ENCODE results near the gene INAFM2. TPM values are rescaled to one million over a fixed set of nuclear protein-coding genes. Genes with fewer than 3 reads are reported as not detected.

The INAFM2 gene
- total RNA-seq (2014; rRNA removed; shearing (Covaris generic)): 23.0 and 25.6 TPM in 2 replicates

DNA sequence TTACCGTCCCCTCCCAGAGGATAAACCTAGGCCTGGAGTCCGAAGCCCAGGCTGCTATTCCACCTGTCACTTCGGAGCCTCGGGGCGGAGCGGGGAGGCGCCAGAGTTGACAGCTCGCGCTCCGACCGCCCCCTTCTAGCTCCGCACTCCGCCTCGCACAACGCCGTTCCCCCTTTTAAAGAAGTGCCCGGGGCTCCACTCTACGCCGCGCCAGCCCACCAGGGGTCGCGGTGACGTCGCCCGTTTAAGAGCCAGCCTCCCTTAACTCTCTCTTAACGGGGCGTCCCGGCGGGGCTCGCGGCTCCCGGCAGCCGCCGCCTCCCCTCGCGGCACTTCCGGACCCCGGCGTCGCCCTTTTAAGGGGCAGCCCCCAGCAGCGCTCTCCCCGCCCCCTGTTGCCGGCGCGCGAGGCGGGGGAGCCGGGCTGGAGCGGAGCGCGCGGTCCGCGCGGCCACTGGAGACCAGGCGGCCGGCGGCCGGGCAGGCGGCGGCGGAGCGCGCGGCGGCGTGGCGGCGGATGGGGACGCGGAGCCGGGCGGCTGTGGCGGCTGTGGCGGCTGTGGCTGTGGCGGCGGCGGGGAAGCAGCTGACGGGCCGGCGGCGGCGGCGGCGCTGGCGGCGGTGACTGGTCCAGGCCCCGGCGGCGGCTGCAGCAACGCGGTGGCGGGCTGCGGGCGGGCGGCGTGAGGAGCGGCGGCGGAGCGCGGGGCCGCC lies at the start of gene INAFM2:
INAFM2 (plus strand) TSS at position 454 of the 714 bp plus-strand sequence. CDS start 364 bp downstream, outside the sequence.
- peak; percentile 91 for DNase-seq (ENCODE audit: low read depth)

DNA sequence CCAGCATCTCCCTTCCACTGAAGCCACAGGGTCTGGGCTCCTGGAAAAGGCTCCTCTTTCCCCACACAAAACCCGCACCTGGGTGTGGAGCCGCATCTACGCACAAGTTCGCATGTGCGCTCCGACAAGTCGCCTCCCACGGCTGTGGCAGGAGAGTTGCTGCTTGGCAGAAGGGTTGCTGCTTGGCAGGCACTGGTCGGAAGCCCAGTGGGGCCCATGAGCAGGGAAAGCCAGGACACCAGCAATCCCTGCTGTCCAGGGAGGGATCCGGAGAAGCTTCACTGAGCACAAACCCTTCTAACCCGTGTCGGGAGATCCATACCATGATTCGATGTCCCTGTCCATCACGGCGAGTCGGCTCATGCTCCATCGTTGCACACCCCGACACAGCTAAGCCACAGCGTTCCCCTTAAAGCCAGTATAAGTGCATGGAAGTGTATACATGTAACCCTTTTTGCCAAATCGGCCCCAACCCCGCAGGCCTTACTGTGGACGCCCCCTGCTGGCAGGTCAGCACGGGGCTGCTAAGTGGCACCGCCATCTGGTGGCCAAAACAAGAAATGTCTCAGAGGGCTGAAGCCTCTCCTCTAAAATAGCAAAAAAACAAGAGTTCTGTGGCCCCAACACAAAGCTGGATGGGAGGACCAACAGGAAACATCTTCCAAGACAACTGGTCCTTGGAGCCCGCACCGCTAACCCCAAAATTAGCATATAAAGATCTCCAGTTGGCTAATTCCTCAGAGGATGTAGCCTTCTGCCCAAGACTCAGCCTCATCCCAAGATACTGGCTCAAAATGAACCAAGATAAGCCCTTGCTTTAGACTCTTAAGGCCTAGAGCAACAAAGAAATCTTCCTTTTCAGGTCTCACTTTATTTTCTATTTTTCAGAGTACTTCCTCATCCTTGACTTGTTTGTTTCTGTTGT lies 48.9 kb upstream of the INAFM2 start:
- DNase-seq (ENCODE audit: low read depth): peak; percentile 79

DNA sequence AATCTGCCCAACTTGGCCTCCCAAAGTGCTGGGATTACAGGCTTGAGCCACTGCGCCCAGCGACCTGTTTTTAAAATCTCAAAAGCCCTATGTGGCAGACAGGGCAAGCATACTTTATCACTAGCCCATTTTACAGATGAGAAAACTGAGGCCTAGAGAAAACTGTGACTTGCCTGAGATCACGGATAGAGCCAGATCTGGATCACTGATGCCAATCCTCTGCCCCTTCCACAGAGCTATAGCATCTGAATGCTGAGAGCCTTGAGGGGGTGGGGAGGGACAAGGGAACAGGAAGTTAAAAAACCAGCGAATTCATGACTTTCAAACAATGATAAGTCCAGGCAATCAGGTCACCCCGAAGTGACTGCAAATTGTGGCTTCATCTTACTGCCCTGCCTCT lies 48.0 kb upstream of the INAFM2 start:
- no peak for DNase-seq (ENCODE audit: low read depth)

DNA sequence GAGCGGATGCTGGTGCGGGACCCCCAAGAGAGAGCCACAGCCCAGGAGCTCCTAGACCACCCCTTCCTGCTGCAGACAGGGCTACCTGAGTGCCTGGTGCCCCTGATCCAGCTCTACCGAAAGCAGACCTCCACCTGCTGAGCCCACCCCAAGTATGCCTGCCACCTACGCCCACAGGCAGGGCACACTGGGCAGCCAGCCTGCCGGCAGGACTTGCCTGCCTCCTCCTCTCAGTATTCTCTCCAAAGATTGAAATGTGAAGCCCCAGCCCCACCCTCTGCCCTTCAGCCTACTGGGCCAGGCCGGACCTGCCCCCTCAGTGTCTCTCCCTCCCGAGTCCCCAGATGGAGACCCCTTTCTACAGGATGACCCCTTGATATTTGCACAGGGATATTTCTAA lies 47.5 kb upstream of the INAFM2 start:
- DNase-seq (ENCODE audit: low read depth): no peak

DNA sequence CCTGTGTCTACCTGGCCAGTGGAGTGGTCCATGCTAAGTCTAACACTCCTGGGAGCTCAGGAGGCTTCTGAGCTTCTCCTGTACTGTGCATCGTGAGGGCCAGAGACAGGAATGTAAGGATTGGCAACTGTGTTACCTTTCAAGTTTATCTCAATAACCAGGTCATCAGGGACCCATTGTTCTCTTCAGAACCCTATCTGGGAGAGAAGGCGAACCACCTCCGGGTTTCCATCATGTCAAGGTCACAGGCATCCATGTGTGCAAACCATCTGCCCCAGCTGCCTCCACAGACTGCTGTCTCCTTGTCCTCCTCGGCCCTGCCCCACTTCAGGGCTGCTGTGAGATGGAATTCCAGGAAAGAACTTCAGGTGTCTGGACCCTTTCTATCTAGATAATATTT lies 46.6 kb upstream of the INAFM2 start:
- no peak for DNase-seq (ENCODE audit: low read depth)

DNA sequence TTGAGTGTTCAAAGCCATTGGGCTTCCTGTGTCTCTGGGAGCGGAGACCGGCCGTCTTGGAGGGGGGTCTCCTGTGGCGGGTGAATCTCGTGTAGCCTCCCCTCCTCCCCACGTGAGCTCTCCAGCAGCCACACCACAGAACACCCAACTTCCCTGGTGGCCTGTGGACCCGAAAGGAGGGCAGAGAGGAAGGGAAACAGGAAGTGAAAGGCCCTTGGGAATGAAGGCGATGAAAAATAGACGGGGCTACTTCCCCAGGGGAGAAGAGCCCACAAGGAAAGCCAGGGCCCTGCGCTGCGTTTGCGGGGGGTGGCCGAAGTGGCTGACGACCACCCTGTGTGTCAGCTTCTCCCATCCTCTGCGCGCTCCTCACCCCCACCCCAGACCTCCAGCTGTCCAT lies 46.0 kb upstream of the INAFM2 start:
- DNase-seq (ENCODE audit: low read depth): no peak

DNA sequence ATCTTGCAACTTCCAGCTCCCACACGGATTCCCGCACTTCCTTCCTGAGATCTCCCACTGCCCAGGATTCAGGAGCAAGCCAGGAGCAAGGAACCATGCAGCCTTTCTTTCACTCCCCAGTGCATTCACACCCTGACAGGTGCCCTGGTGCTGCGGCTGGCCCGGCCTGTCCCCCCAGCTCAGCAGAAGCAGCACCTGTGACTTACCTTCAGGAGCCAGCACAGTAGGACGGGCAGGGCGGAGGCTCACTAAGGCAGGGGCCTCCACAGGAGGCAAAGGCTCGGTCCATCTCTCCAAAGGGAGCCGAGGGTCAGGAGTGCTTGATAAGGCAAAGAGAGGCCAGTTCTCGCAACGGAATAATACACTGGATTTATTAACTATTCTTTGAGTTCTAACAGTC lies 45.5 kb upstream of the INAFM2 start:
- no peak for DNase-seq (ENCODE audit: low read depth)

DNA sequence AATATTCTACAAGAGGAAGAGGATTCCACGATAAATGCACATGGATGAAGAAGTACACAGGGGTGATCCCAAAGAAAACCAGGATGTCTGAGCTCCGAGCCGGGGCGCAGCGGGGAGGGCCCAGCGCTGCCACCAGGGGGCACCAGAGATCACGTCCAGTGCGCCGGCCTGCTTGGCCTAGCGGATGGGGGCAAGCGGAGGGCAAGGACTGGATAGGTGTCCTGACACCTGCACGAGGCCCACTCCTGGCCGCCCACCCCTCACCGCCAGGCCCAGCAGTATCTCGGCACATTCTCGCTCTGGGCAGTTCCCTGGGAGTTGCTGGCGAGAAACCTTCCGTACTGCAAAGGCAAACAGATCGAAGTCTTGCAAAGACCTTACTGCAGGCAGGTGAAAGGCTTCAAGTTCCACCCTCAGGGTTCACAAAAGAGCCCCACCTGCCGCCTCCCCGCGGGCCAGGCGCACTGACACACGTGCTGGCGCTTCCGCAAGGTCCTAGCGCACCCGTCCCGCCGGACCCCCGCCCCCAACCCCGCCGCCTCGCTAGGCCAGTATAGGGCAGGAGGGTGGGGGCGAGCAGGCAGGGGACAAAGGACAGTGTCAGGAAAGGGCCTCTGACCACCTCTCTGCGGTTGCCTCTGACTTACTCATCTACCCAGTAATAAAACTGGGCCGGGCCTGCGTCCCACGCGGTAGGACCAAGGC lies 43.9 kb upstream of the INAFM2 start:
- DNase-seq (ENCODE audit: low read depth): peak; percentile 49

DNA sequence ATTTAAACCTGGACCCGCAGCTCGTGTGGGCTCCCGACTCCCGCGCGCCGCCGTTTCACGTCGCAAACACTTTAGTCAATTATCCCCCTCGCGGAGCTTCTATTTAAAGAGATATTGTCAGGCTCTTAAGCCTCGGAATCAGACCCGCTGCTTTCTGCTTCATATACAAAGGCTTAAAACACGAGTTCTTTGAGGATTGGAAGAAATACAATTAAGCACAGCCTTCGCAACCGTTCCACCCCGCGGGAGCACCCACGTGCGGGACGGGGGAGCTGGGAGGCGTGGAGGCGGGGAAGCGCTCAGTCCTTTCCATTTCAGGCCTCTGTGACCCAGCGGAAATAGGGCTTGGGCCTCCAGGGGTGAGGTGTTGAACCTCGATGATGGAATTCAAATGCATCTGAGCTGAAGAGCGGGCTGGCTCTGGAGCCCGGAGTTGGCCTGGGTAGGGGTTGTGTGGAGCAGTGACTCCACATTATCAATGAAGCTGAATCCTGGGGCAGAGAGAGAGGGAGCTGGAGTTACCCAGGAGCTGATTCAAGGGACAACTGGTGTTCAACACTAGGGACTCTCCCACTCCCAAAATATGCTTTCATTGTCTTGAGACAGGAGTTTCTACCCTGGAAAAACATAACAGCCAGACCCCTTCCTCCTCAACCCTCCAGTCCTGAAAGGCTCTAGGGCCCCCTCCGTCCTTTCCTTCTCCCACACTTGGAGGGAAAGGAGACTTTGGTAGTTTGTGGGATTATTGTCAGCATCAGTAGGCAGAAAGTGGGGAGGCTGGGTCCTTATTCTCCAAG lies 43.0 kb upstream of the INAFM2 start:
- no peak for DNase-seq (ENCODE audit: low read depth)

DNA sequence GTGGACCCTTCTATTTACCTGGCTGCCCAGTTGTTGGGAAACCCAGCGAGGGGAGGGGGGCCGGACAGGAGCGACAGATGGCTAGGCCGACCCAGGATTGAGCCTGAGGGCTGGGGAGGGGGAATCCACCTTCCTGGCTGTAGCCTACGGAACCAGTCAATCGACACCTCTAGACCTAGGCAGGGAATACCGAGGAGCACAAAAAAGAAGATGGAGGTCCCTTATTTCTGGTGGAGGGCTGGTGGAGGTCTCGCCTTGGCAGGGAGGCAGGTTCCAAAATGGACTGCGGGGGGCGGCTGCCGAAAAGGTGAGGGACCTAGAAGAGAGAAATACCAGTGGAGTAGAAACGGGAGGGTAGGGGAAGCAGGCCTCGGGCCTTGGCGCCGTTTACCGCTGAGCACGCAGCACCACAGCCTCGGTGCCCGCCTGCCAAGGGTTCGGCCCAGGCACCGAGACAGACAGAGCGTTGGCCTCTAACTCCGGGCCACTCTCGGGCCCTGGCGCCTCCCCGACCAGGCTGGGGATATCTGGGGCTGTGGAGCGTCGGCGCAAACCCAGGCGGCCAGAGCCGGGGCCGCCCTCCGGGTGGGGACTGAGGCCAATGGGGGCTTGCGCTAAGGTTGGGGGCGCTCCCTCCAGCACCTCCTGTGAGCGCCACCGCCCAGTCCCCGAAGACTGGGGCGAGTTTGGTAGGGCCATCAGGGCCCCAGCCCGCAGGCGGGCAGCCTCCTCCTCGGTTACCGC lies 42.3 kb upstream of the INAFM2 start:
- no peak for DNase-seq (ENCODE audit: low read depth)

DNA sequence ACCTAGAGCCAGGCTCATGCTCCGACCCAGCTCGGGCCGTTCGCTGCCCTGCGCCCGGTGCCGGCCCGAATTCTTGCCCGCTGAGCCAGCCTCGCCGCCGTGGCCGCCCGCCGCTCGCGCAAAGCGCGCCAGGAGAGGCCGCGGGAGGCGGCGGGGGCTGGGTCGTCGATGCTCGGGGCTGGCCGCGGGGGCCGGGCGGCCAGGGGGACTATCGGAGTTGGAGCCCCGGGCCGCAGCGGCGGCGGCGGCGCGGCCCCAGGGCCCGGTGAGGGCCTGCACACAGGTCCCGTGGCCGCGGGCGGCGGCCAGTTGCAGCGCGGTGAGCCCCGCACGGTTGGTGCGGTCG lies 41.7 kb upstream of the INAFM2 start:
- DNase-seq (ENCODE audit: low read depth): no peak

DNA sequence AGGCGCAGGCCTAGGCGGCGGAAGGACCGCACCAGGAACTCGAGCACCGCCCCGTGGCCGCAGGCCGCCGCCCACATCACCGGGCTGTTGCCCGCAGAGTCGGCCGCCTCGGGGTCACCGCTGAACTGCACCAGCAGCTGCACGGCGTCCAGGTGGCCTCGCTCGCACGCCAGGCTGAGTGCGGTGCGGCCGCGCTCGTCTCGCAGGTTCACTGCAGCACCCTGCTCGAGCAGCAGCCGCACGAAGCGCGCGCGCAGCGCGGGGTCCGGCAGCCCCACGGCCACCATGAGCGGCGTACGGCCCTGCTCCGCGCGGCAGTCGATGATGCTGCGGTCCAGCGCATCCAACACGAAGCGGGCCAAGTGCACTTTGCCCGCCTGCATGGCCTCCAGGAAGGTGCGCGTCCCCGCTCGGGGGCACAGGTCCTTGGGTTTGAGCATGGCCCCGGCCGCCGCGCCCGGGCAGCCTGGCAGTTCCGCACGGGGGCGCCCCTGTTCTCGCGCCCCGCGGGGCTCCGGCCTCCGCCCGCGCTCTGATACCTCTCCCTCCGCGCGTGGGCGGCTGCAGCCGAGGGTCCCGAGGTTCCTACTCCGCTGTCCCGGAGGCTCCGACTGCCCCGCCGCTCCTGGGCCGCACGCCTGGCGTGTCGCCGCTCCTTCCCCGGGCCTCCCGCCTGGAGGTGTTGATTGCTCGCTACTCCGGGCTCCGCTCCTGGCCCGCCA lies 41.2 kb upstream of the INAFM2 start:
- peak; percentile 21 for DNase-seq (ENCODE audit: low read depth)

DNA sequence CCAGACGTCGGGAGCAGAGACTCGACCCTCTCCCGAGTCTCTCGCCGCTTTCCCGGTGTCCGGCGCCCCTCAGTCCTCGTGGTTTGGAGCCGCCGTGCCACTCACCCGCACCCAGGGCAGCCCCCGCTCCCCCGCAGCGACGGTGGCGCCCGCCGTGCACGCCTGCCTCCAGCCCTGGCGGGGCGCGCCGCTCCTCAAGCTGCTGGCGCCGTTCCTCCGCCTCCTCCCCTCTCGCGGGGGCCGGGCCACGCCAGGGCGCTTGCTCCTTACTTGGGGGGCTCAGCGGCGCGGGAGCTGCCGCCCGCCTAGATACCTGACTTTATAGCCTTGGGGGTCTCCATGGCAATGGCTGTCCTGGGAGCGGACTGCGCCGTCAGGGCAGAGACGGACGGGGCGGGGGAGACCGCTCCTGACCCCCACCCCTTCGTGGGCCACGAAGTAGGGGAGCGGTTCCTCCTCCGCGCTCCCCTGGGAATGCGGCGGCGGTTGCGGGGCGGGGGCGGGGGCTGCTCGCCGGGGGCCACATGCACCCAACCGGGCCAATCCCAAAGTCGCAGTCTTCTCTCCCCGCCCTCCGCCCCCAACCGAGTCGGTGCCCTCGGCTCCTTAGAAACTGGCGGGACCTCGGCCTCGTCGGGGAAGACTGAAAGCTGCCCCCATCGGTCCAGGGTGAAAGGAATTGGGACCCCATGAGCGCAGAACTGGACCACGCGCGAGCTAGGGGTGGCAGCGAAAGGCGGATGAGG lies 40.5 kb upstream of the INAFM2 start, which contains the start of gene ANKRD63:
ANKRD63 (minus strand) TSS at position 196 of the 746 bp plus-strand sequence. CDS start 478 bp downstream, outside the sequence.
- peak; percentile 22 for DNase-seq (ENCODE audit: low read depth)

DNA sequence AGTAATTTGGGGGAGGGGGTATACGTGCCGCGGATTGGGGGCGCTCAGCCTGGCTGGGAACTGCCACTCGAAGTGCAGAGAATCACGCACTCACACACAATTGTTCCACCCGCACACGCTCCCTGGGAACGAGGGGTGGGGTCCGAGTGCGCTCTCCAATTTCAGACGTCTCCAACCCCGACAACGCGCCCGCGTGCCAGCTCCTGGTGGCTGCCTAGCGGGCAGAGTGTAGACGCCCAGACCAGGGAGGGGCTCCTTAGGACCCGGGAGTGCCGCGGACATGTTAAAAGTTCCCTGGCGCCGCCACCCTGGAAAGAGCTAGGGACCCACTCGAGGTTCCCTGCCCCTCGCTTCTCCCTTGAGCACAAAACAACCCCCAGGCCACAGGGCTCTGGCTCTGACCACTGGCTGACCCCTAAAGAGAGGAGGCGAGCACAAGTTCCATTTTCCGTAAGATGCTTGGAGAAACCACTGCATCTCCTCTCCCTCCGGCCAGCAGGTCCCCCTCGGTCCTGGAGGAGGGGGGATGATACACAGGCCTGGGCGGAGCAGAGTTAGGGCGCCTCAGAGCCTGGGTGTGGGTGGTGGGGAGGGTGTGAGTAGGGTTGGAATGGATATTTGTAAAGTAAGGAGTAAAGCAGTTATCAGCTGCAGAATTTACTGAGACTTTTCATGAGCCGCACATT lies 39.7 kb upstream of the INAFM2 start:
- DNase-seq (ENCODE audit: low read depth): no peak

DNA sequence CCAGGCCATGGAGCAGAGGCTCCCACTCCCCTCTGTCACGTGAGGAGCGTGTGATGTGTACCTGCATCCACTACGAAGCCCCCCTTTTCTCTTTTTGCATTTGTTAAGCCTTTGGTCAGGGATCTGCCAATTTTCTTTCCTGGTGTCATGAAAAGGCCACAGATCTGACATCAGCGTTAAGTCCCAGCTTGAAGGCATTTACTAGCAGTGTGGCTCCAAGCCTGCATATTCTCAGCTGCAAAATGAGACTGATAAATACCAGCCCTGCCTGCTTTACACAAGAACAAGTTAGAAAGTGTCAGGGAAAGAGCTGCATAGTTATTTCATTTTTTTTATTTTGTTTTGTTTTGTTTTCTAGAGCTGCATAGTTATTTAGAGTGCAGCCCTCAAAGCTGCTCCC lies 38.3 kb upstream of the INAFM2 start:
- DNase-seq (ENCODE audit: low read depth): no peak

DNA sequence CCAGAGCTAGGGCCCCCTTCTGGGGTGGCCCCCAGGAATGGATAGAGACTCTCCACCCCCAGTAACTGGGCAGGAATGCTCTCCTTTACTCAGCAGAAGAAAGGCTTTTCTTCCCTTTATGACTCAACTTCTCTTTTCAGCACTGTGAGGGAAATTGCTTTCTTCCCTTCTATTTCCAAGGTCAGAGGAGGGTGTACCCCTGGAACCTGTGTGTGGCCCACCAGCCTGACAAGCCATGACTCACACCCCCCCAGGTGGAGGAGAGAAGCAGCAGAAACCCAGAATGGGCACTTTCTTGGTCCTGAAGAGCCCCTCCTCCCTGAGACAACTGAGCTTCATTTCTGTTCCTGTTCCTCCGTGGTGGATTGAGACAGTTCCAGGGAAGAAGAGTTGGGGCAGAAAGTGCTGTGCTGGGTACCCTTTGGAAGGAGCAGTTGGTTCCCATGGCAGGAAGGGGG lies 37.9 kb upstream of the INAFM2 start:
- no peak for DNase-seq (ENCODE audit: low read depth)

DNA sequence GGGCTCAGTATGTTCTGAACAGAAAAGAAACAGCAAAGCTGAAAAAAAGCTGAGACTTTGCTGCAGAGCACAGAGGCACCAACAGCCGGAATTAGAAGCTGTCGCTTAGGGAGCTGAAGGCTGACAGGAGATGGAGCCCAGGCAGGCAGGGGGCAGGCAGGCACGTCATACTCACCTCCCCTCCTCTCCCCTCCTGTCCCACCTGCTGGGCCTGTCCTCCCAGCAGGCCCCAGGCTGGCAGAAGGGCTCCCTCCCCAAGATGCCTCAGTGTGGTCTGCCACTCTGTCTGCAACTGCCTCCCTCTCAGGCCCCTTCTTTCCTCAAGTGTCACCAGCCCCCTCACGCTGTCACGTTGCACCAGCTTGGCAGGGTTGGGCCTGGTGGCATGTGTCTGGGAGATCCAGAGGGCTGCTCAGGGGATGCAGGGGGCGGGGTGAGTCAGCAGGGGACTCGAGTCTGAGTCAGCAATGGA lies 37.4 kb upstream of the INAFM2 start:
- DNase-seq (ENCODE audit: low read depth): no peak

DNA sequence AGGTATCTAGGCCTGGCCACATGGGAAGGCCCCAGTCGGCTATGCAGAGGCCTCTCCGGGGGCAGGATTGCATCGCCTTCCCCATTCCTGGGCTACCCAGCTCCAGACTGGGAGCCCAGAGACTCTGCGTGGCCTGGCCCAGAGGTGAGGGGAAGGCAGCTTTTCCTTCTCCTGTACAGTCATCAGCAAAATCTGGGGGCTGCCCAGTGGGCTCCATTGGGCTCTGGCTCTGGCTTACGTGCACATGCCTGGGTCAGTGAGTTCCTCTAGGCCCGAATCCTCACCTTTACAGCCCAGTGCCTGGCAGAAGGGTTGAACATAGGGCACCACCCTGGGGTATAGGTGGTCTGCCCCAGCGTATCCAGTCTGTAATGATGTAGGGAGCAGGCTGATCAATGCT lies 36.7 kb upstream of the INAFM2 start:
- DNase-seq (ENCODE audit: low read depth): no peak

Data from RPMI7951 (cell line).